ENCODE results near the gene COL7A1. TPM values are rescaled to one million over a fixed set of nuclear protein-coding genes. Genes with fewer than 3 reads are reported as not detected.

Gene COL7A1
- 10 to 100 TPM in 3 of 4 donors, 1 to 10 TPM in 1; 3.1 to 15.7 (median 15.0) TPM for total RNA-seq

DNA sequence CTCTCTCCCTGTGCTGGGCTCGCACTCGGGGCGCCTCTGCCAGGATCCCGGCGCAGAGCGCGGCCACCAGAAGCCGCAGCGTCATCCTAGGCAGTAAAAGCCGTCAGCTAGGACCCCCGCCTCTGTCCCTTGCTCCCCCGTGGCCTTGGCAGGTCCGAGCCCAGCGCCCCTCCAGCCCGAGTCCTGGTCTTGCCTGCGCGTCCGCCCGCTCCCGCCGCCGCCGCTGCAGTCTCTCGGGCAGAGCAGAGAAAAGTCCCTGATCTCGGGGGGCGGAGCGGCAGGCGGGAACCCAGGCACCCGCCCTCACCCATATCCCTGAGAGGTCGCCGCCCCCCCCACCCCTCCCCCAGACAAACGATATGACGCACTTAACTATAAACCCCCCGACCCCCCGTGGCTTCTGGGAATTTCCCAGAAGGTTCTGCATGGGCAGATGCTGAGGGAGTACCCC is at the start of gene COL7A1:
TSS of gene COL7A1 (minus strand) at position 255 of the 451 bp plus-strand sequence. CDS start at position 85, 170 bp downstream.
- Histone ChIP-seq H3K4me1 (peaks cover 0 to 37% (median 11%) of the 10 kb centered on the region in 4 donors), H3K36me3 (peaks cover 0 to 43% (median 12%) of the 10 kb centered on the region in 3 donors), H3K9me3 (no peaks in the 10 kb centered on the region), H3K27ac (peak within 1 kb of the TSS in 2 of 4 donors; percentile 20 to 59), H3K4me3 (peak within 1 kb of the TSS in 3 of 4 donors; percentile 18 to 44 (median 33)), H3K27me3 (peaks cover 0 to 13% of the 10 kb centered on the region in 2 donors)
- WGBS, 2 donors, result 1 to 2% methylated on average over 22 to 24 of the region's 35 CpGs
- no peak for DNase-seq (ENCODE audit: low spot score in 2 of 2)
- no peak for TF ChIP-seq EP300 (IDR thresholded peaks at IDR 0.05)
- TF ChIP-seq, protein P1, sequence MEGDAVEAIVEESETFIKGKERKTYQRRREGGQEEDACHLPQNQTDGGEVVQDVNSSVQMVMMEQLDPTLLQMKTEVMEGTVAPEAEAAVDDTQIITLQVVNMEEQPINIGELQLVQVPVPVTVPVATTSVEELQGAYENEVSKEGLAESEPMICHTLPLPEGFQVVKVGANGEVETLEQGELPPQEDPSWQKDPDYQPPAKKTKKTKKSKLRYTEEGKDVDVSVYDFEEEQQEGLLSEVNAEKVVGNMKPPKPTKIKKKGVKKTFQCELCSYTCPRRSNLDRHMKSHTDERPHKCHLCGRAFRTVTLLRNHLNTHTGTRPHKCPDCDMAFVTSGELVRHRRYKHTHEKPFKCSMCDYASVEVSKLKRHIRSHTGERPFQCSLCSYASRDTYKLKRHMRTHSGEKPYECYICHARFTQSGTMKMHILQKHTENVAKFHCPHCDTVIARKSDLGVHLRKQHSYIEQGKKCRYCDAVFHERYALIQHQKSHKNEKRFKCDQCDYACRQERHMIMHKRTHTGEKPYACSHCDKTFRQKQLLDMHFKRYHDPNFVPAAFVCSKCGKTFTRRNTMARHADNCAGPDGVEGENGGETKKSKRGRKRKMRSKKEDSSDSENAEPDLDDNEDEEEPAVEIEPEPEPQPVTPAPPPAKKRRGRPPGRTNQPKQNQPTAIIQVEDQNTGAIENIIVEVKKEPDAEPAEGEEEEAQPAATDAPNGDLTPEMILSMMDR (IDR thresholded peaks at IDR 0.05), result no peak

DNA sequence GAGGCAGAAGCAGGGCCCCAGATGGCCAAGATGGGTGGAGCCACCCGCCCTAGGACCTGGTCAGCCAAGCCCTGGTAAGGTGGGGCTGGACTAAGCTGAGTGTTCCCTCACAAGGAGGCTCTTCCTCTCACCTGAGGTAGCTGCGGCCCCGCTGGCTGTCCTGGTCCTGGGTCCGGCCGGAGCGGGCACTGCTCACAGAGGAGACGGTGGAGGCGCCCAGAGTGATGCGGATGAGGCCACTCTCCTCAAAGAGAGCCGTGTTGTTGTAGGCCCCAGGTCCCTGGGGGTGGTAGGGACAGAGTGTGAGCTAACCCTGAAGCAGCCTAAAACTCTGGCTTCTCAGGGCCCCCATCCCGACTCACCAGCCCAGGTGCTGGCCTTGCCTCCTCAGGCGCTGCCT is 47.5 kb upstream of the COL7A1 start:
- 92 to 94% methylated on average over 4 to 10 of the region's 12 CpGs for WGBS, 2 donors
- Histone ChIP-seq H3K4me3 (no peak overlapping the region), H3K9me3 (no peaks in the 10 kb centered on the region), H3K27ac (no peak overlapping the region), H3K27me3 (no peaks in the 10 kb centered on the region), H3K36me3 (peaks cover 0 to 28% (median 0%) of the 10 kb centered on the region in 3 donors), H3K4me1 (no peaks in the 10 kb centered on the region)
- DNase-seq (ENCODE audit: low spot score in 2 of 2), result no peak
- TF ChIP-seq, protein P1 (IDR thresholded peaks at IDR 0.05), result no peak
- TF ChIP-seq EP300 (IDR thresholded peaks at IDR 0.05), result no peak
- TF ChIP-seq POLR2A (IDR thresholded peaks at IDR 0.05), result no peak

DNA sequence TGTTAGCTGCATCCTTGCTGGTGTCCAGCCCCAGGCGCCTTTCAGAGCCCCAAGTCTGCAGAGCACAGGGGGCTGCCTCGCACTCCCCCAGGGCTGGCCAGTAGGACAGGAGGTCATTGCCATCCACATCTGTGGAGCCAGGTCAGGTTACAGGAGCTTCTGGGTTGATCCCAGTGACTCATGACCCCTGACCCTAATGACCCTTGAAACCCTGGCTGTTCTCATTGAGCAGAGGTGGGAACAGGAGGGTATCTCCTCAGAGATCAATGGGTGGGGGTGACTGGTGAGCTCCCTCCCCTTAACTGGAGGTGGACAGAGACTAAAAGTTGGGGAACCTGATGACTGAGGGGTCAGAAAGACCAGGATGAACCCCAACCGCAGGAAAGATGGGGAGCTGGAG is 46.3 kb upstream of the COL7A1 start:
- Histone ChIP-seq H3K36me3 (peaks cover 0 to 28% (median 0%) of the 10 kb centered on the region in 3 donors), H3K4me3 (no peak overlapping the region), H3K27me3 (no peaks in the 10 kb centered on the region), H3K4me1 (peaks cover 0 to 4% (median 1%) of the 10 kb centered on the region in 4 donors), H3K27ac (no peak overlapping the region), H3K9me3 (no peaks in the 10 kb centered on the region)
- no peak for DNase-seq (ENCODE audit: low spot score in 2 of 2)
- TF ChIP-seq EP300 (IDR thresholded peaks at IDR 0.05) (no peak), POLR2A (IDR thresholded peaks at IDR 0.05) (no peak)
- TF ChIP-seq, protein P1 (IDR thresholded peaks at IDR 0.05), result no peak
- 83 to 94% methylated on average over 1 to 2 of the region's 3 CpGs for WGBS, 2 donors

DNA sequence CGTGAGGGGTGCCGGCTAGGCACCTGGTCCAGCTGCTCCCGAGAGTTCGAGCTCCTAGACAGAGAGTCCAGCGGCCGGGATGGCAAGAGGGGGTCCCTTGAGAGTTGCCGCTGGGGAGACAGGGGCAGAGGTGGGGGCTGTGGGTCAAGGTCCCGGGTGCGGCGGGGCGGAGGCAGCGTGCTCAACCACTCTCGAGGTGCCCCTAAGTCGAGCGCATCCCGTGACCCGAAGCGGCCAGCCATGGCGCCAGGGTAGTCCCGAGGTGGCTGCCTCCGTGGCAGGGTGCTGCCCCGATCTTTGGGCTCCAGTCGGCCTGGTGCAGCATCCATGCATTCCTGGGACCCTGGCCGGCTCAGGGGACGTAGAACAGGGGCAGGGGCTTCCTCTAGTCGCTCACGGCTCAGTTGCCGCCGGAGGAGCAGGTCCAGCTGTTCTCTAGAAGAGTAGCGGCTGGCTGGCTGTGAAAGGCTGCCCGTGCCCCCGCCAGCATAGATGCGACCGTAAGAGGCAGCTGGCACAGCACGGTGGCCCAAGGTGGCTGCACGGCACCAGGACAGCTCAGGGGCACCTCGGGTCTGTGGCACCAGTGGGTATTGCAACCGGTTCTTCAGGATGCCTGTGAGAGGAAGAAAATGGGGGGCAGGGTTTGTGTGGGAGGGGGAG is 44.9 kb upstream of the COL7A1 start:
- WGBS, 2 donors, result 87% methylated on average over 21 to 32 of the region's 38 CpGs
- DNase-seq (ENCODE audit: low spot score in 2 of 2), result no peak
- TF ChIP-seq EP300 (IDR thresholded peaks at IDR 0.05) (no peak), POLR2A (IDR thresholded peaks at IDR 0.05) (no peak)
- TF ChIP-seq, protein P1 (IDR thresholded peaks at IDR 0.05), result no peak
- peaks cover 0 to 28% (median 0%) of the 10 kb centered on the region in 3 donors for H3K36me3 ChIP-seq
- H3K4me3 ChIP-seq, result no peak overlapping the region
- peaks cover 0 to 11% (median 7%) of the 10 kb centered on the region in 4 donors for H3K4me1 ChIP-seq
- H3K27ac ChIP-seq, result no peak overlapping the region
- H3K27me3 ChIP-seq, result no peaks in the 10 kb centered on the region
- no peaks in the 10 kb centered on the region for H3K9me3 ChIP-seq

GRCh38 chr3:48637305-48637704 is 42.2 kb upstream of the COL7A1 start:
- TF ChIP-seq POLR2A (IDR thresholded peaks at IDR 0.05) (no peak), EP300 (IDR thresholded peaks at IDR 0.05) (no peak)
- TF ChIP-seq, protein P1 (IDR thresholded peaks at IDR 0.05), result no peak
- Histone ChIP-seq H3K4me3 (no peak overlapping the region), H3K27ac (no peak overlapping the region), H3K9me3 (no peaks in the 10 kb centered on the region), H3K36me3 (peaks cover 0 to 30% (median 0%) of the 10 kb centered on the region in 3 donors), H3K4me1 (peaks cover 0 to 27% (median 19%) of the 10 kb centered on the region in 4 donors), H3K27me3 (no peaks in the 10 kb centered on the region)
- DNase-seq (ENCODE audit: low spot score in 2 of 2), result no peak
- 58 to 62% methylated on average over 6 of the region's 6 CpGs for WGBS, 2 donors

All from tibial nerve (tissue), 4 donors.